NCI-H526 (cell line): ENCODE results near the gene TSPAN7.

ENCODE experiments used
- DNase-seq, 2 experiments: peaks; one replicate each; lab custom pipeline; 2025; lab: John Stamatoyannopoulos, UW

Gene TSPAN7

GRCh38 chrX:38643903-38644302 lies 82.6 kb downstream of the TSPAN7 start:
- no peak for DNase-seq

GRCh38 chrX:38646129-38646528 lies 84.8 kb downstream of the TSPAN7 start:
- no peak for DNase-seq

- no peak for DNase-seq
Measured at GRCh38 chrX:38649221-38649620, 87.9 kb downstream of the TSPAN7 start.

- DNase-seq, result no peak
Measured at GRCh38 chrX:38649674-38650647, 88.6 kb downstream of the TSPAN7 start.

- DNase-seq, result peak in 1 of 2 experiments; percentile 1
Measured at GRCh38 chrX:38651625-38652601, 90.6 kb downstream of the TSPAN7 start.

- no peak for DNase-seq
Measured at GRCh38 chrX:38652934-38653442, 91.6 kb downstream of the TSPAN7 start.

GRCh38 chrX:38654302-38654701 lies 93.0 kb downstream of the TSPAN7 start:
- DNase-seq, result peak in 1 of 2 experiments; percentile 73

- no peak for DNase-seq
Measured at GRCh38 chrX:38656350-38656915, 95.1 kb downstream of the TSPAN7 start.

GRCh38 chrX:38657562-38657961 lies 96.2 kb downstream of the TSPAN7 start:
- DNase-seq, result no peak

GRCh38 chrX:38660395-38661102 lies 99.2 kb downstream of the TSPAN7 start:
- DNase-seq, result peak in 1 of 2 experiments; percentile 27

- no peak for DNase-seq
Measured at GRCh38 chrX:38661103-38661441, 99.7 kb downstream of the TSPAN7 start.

GRCh38 chrX:38661561-38661960 lies 100.2 kb downstream of the TSPAN7 start:
- no peak for DNase-seq

- no peak for DNase-seq
Measured at GRCh38 chrX:38662640-38663039, 101.3 kb downstream of the TSPAN7 start.

- peak; percentile 5 to 68 for DNase-seq
Measured at GRCh38 chrX:38664285-38664684, 102.9 kb downstream of the TSPAN7 start.

GRCh38 chrX:38666909-38667308 lies 105.6 kb downstream of the TSPAN7 start:
- no peak for DNase-seq

GRCh38 chrX:38668771-38669170 lies 107.4 kb downstream of the TSPAN7 start:
- DNase-seq, result no peak

- DNase-seq, result no peak
Measured at GRCh38 chrX:38669428-38669827, 108.1 kb downstream of the TSPAN7 start.

GRCh38 chrX:38672646-38673045 lies 111.3 kb downstream of the TSPAN7 start:
- no peak for DNase-seq

GRCh38 chrX:38675856-38676255 lies 114.5 kb downstream of the TSPAN7 start:
- DNase-seq, result no peak

- no peak for DNase-seq
Measured at GRCh38 chrX:38678183-38678582, 116.8 kb downstream of the TSPAN7 start.

- DNase-seq, result no peak
Measured at GRCh38 chrX:38678821-38679220, 117.5 kb downstream of the TSPAN7 start.
